HG02759 (cell line): ENCODE data around the gene VTI1A.

Source experiments
- ATAC-seq: cut with Tn5 transposase; IDR thresholded peaks from one replicate; pipeline ENCODE4 v1.9.1; 2021; ENCODE audit warnings: mild to moderate bottlenecking, moderate library complexity; ENCODE audit not compliant: unreplicated experiment

Gene VTI1A

DNA sequence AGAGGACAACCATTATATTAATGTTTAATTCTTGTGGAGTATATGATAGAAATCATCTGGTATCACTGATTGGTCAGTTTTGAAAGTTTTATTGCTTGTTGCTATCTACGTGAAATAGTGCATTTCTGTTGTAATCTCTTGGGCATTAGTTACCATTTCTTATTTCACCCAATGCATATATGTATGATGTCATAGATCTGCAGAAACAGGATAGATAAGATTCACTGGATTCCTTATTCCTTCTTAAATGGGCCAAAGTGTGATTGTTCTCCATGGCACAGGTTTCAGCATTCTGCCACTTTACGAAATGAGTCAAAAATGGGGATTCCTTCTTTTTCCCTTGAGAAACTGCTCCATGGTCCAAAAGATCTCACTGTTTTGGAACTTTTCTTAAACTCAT lies 56.6 kb downstream of the VTI1A start:
- no peak for ATAC-seq

DNA sequence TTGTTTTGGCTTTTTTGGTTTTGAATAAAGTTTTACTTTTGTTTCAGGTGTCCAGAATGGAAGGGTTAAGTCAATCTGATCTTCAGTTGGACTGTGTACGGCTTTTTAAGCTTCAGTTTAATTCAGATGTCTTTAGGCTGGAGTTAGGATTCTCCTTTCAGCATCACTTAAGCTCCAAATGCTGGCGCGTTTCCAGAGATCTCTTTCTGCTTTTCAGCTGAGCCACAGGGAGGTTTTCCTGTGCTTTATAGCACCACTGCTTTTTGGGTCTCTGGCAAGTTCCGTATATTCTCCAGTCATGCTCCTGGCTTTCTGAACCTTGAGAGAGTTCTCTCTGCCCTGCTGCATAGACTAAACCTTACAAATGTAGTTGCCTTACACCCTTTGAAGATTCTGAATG lies 60.0 kb downstream of the VTI1A start:
- no peak for ATAC-seq

DNA sequence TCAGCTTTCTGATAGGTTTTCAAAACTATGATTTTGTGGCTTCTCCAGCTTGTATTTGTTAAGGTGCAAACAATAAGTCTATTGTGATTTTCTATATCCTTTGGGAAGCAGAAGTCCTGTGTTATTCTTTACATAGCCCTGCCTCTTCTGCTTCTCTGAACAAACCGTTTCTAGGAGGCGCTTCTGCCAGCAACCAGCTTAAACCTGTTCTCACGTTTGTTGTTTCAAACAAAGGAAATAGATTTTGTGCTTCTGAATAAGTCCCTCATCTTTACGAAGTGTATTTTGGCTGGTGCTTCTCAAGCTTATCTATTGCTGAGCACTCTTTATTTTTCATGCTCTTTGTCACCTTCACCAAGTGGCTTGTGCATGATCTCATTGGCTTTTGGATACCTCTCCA lies 61.0 kb downstream of the VTI1A start:
- ATAC-seq = no peak

DNA sequence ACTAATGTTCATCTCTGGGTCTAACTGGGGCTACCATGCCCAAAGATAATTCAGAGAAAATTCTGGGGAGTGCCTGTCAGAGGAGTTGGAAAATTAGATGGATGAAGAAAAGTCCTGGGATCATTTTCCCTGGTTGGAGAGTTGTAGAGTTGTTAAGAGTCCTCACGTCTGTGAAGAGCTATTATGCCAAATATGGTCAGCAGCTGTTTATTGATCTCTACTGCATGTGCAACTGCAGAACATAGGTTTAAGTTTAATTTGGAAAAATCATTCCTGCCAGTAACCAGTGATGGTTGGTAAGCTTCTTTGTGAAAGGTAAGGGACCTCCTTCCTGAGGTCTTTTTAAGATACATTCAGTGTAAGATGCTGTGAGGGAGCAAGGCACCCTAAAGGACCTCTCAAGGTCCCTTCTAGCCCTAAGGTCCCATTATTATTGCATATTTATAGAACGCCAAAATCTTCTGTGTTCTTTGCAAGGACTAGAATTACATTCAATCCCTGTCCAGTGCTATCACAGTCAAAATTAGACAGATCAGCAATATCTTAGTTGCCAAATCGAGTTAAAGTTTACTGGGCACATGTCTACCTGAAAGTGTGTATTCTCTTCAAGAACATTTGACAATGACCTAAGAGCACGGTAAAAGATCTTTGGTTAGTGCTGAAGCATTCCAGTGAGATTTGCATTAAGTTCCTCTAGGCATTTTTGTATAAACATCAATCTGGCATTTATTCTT lies 62.7 kb downstream of the VTI1A start:
- no peak for ATAC-seq

DNA sequence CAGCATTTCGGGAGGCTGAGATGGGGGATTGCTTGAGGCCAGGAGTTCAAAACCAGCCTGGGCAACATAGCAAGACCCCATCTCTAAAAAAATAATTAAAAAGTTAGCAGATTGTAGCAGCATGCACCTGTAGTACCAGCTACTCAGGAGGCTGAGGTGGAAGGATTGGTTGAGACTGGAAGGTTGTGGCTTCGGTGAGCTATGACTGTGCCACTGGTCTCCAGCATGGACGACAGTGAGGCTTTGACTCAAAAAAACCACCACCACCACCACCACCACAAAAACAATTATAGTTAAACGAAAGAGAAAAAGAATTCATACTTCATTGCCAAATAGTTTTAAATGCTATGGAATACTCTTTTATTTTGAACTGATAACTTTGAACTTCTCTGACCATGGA lies 63.4 kb downstream of the VTI1A start:
- ATAC-seq = no peak

DNA sequence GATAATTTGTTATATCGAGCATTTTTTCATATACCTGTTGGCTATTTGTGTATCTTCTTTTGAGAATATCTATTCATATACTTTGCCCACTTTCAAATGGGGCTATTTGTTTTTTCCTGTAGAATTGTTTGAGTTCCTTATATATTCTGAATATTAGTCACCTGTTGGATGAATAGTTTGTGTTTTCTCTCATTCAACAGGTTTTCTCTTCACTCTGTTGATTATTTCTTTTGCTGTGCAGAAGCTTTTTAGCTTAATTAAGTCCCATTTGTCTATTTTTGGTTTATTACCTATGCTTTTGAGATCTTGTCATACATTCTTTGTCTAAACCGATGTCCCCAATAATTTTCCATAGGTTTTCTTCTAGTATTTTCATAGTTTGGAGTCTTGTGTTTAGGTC lies 65.3 kb downstream of the VTI1A start:
- no peak for ATAC-seq

DNA sequence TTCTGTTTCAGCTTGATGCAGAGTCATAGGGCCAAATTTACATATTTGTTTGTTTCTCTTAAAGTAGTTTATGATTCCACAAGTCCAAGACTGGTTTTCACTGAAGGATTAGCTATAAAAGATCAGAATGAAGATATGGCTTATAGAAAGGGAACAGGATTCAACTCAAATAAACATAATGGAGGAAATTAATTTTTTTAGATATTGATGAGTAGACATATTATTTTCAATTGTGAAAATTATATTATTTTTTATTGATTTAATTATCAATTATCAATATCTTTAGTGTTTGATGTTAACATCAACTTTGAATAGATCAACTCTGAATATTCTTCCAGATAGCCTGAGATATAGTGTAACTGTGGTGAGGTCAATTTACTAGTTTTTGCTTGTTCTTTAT lies 68.1 kb downstream of the VTI1A start:
- no peak for ATAC-seq

DNA sequence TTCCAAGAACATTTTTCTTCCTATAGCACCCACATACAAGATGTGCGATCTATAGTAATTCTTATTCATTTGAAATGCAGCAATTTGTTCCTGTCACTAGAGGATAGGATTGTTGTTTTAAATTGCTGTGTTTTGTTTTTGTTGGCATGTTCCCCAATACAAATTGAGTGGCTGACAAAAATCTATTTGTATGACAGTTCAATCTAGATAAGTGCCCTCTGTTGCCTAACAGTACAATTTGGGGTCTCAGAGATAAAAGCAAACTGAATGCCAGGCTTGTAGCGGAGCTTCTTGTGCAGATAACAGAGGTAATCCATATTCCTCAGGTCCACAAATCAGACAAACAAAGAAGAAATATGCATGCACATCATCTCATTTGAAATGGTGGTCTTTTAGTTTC lies 68.8 kb downstream of the VTI1A start:
- no peak for ATAC-seq

DNA sequence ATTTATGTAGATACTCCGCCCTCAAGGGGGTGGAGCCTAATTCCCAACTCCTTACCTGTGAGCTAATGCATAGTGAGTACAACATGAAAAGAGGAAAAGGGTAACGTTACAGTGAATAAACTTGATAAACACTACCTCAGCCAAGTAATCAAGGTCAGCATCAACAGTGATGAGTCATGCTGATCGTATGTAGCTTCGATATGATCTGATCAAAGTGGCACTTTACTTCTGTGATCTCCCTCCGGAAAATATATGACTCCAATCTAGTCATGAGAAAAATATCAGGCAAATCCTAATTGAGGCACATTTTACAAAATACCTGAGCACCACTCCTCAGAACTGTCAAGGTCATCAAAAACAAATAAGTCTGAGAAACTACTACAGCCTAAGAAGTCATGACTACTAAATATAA lies 70.4 kb downstream of the VTI1A start:
- ATAC-seq = no peak

DNA sequence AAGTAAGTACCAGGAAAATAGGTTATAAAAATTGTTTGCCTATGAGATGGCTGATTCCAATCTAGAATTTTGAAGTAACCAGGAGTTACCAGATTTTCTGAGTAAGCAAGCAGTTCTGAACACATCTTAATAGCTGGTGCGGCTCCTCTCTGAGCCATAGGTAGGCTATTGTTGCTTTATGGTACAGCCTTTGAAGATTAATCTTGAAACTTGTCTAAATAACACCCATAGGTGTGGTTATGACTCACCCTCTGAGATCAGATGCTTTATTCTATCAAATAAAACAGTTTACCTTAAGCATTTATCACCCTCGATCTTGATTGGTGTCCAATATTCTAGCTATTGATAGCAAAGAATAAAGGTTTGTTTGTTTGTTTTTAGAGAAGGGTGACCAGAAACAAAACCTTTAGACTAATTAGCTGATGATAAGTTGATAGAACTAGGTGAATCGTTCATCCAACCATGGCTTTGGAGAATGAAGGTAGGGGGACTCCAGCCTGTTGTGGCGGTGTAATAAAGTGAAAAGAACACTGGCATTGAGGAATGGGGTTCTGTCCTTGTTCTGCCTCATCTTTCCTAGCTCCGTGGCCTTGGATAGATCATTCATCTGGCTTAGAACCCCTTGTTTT lies 72.2 kb downstream of the VTI1A start:
- peak; percentile 80 for ATAC-seq

DNA sequence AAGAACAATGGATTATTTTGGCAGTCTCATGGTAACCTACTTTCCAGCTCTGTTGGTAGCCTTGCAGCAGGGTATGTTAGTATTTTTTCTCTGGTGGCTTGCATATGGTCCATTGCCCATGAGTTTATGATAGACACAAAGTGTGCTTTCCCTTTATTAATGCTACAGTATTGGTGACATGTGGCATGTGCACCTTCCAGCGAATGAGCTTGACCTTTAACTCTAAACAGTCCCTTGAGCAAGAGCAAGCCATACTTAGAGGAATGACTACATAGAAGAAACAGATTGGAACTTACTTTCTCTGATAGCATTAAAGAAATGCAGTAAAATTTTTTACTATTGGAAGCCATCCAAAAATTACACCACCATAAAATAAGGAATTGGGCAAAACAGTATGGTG lies 73.9 kb downstream of the VTI1A start:
- ATAC-seq = no peak

DNA sequence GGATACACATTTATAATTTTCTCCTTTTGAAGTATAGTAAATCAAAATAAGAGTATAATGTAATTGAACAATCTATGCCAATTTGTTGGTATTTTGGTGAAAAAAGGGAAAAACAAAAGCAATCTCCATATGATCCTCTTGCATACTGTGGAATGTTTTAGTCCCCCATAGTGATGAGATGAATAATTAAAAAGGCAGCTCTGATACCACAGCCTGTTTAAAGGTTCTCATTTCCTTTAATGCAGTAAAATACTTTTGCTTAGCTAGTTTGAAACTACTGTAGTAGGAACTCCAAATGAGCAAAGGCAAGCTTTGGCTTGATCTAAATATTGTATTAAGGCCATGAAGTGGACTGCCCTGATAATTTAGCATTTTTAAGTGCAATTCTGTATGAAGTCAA lies 77.6 kb downstream of the VTI1A start:
- no peak for ATAC-seq

DNA sequence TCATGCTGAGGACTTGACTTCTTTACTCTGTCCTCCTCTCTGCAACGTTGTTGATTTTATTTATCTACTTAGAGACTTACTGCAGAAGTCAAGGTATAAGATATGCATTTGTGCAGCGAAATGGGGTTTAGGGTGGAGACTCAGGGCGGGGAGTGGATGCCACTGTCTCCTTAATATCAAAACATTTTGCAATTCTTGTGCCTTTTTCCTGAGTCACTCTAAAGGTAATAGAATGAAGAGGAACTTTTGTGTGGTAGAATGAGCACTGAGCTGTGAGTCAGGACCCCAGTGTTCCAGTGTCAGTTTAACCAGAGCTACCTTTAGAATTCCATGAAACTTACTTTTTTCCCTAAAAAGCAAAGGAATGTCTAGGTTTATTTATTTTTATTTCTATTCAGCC lies 78.2 kb downstream of the VTI1A start:
- ATAC-seq = no peak

DNA sequence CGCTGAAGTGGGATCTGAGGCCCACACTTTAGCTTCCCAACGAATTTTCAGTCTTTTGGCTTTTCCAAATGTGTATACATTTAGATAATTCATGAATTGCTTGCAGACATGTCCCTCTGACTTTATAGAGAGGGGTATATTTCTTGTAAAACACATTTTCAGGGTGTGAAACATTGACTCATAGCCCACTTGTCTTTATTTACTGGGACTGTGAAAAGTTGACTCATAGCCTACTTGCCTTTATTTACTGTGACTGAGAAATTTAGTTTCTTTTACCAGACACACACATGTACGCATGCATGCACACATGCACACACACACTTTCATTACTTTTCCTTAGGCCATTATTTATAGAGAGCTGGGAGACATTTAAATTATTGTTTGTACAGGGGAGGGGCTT lies 79.1 kb downstream of the VTI1A start:
- ATAC-seq = peak; percentile 80

DNA sequence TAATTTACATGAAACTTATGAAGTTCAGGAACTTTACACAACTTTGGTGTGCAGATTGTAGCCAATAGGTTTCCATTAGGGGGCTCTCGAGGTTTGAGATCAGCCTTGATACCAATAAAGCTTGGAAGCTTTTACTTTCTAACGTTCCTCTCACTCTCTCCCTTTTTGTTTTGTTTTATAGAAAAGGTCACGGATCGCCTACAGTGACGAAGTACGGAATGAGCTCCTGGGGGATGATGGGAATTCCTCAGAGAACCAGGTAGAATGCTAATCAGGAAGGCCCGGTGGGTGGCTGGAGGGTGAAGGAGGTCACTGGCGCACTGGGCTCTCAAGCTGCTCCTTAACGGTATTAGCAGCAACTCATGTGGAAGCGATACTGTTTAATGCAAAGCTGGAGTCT lies 79.9 kb downstream of the VTI1A start:
- ATAC-seq = no peak

DNA sequence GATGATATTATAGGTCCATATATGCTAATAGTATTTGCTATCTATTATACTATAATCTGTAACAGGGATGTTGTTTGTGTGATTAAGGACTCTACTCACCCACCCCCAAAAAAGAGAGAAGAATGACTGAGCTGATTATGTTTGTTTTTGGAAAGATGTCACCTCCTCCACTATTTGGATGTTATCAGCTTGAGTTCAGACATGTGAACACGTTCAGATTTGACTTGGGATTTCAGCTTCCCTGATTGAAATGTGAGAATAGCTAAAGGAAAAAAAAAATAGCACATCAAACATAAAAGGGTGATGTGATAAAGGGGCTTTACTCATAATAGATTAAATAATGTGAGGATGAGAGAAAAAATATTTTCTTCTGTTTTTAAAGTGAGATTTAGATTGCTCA lies 81.2 kb downstream of the VTI1A start:
- ATAC-seq = no peak

DNA sequence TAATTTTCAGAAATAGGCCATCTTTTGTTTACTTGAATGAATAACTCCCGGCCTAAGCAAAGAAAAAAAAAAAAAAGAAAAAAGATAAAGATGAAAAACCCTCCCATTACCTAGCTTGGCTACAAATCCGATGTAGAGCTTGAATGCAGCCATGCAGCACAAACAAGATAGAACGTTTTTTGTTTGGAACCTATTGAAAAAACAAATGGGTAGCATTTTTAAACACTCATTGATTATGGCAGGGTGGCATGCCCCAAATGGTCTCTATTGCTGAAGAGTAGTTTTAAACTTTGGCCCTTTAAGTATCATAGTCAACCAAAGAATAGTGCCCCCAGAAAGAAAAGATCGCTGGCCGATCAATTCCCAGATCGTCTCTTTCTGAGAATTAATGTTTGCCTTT lies 84.4 kb downstream of the VTI1A start:
- no peak for ATAC-seq

DNA sequence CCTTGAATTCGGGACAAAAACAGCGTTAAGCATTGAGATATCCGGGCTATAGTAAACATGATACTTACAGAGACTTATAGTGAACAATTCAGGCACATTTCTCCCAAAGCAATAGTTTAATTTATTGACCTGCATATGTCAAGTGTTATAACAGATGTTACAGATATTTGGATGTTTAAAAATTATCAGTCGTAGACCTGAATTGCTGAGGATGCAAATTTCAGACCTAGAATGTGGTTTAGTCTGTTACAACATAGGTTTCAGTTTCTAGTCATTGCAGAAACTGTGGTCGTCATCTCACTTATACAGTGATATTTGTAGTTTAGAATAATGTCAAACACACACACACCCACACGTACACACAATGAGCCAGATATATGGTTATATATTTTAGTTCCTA lies 85.2 kb downstream of the VTI1A start:
- peak; percentile 98 for ATAC-seq

DNA sequence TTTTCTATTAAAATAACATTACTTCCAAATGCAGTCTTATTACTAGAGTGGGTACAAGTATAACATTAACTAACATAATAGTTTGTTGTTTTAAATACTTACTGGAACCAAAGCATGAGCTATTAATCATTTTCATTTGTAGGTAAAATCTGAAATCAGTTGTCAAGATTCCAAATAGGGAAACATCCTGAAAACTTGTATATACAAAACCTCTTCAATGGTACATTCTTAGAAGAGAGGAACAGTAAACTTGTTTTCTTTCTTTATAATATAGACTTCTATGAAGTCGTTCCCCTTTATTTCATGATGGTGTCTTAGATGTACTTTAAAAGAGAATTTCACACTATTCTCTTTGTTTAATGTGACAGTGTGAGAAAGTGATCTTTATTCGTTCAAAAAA lies 85.9 kb downstream of the VTI1A start:
- no peak for ATAC-seq

DNA sequence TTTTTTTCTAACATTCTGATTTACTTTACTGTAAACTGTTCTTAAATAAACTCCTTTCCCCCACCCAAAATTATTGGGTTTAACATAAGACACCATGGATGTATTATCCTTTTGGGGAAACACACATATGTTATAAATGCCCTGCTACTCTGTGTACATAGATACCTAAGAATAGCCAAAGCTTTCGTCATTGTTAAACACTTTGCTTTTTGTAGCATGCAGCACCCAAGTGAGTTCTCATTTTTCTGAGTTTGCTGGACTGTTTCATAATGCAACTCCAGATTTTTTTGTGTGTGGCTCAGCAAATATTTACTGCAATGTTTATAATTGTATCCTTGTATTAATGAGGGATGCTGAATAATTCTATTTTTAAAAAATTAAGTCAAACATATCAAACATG lies 86.9 kb downstream of the VTI1A start:
- no peak for ATAC-seq

DNA sequence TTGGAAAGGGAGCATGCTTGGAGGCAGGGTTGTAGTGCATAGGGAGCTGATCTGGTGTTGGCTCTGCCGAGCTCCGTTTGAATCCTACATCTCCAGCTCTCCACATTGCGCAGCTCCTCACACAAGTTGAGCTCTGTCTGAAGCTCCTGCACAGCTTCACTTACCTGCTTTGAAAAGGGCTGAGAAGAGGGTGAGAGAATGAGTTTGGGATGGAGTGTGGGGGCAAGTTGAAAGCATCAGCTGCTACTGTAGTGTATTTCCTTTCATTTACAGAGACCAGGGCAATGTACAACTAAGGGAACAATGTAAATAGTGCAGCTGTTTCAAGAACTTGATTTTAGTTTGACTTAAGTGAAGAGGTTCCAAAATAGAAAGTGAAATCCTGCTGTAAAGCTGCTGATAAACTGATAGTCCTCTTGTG lies 88.5 kb downstream of the VTI1A start:
- peak; percentile 45 for ATAC-seq

DNA sequence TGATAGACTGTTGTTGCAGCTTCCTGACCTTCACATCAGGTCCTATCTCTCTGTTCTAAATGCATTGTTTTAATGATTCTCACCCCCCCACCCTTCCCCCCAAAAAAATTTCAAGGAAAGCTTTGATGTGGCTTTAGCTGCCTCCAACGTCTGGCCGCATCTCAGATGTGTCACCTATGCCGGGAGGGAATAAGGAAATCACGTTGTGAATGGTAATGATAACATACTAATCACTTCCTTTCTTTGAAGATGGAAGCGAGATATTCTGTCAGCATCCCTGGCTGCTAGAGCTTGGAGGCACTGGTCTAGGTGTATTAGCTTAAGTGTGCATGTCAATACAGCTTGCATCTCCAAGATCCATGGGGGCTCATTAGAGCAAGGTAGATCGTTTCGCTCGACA lies 89.6 kb downstream of the VTI1A start:
- ATAC-seq = no peak

DNA sequence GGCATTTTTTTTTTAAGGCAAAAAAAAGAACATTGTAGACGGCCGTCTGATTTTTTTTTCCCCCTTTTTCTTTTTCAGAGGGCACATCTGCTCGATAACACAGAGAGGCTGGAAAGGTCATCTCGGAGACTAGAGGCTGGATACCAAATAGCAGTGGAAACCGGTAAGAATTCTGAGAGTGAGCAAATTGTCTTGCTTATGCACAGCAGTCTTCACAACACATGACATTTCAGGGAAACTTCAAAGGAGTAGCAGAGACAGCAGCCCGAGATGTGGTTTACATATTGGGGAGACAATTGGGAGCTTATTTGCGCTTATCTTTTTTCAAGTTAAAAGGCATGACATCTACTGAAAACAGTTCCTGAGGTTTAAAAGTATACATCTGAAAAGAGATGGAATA lies 91.2 kb downstream of the VTI1A start:
- ATAC-seq = no peak
